Peyer's patch (tissue), 4 donors: ENCODE results near the gene PRR33. TPM values are rescaled to one million over a fixed set of nuclear protein-coding genes. Genes with fewer than 3 reads are reported as not detected.

Experiments used
- DNase-seq, 3 donors: peaks; one replicate each; pipeline ENCODE4 v3.0.0-alpha.2; 2017 to 2019
- H3K27ac ChIP-seq, 4 donors: fragments of 200-600 bp; sonication (generic); one replicate each; pipeline ENCODE4 v1.5.1; 2016 to 2019
- H3K27me3 ChIP-seq, 2 donors: fragments of 200-600 bp; sonication (generic); one replicate each; pipeline ENCODE4 v1.5.1; 2019
- H3K36me3 ChIP-seq, 3 donors: fragments of 200-600 bp; sonication (generic); one replicate each; pipeline ENCODE4 v1.5.1; 2016 to 2019
- H3K4me1 ChIP-seq, 4 donors: fragments of 200-600 bp; sonication (generic); one replicate each; pipeline ENCODE4 v1.5.1; 2016 to 2019
- H3K4me3 ChIP-seq, 4 donors: fragments of 200-600 bp; sonication (generic); 1 replicate in 3 of 4; 2 replicates in 1 of 4; pipeline ENCODE4 v1.5.1; 2016 to 2019; ENCODE audit warnings: mild to moderate bottlenecking in 1 of 4
- H3K9me3 ChIP-seq, 4 donors: fragments of 200-600 bp; sonication (generic); one replicate each; pipeline ENCODE4 v1.5.1; 2016 to 2019; ENCODE audit warnings: mild to moderate bottlenecking in 1 of 4
- CTCF ChIP-seq, 6 experiments: fragments of 450-650 bp in 4 of 6; fragments of 200-600 bp in 2 of 6; sonication (generic) in 1 of 6; IDR thresholded peaks; one replicate each; pipeline ENCODE4 v1.5.1; 2017 to 2019; ENCODE audit warnings: antibody characterized with exemption in 6 of 6, mild to moderate bottlenecking in 3 of 6, moderate library complexity in 1 of 6
- POLR2A ChIP-seq, 2 donors: fragments of 450-650 bp; IDR thresholded peaks; one replicate each; pipeline ENCODE4 v1.5.1; 2017; ENCODE audit warnings: antibody characterized with exemption in 2 of 2, mild to moderate bottlenecking in 2 of 2, moderate library complexity in 2 of 2
- total RNA-seq, 4 donors: library from RNA; depleted of rRNA; stranded (reverse); fragments of >200 nt; gene quantifications; one replicate each; pipeline ENCODE4 v1.1.0, GENCODE V29; 2016

Gene PRR33
- total RNA-seq, 4 donors from 2014 or later, result not detected

- H3K27ac ChIP-seq, result peak overlapping the region in 3 of 4 donors; percentile 8 to 60 (median 42)
- H3K9me3 ChIP-seq, result no peaks in the 10 kb centered on the region
- peaks cover 0 to 51% (median 18%) of the 10 kb centered on the region in 4 donors for H3K4me1 ChIP-seq
- H3K27me3 ChIP-seq, result no peaks in the 10 kb centered on the region
- no peaks in the 10 kb centered on the region for H3K36me3 ChIP-seq
- peak in 1 of 3 donors; percentile 40 for DNase-seq
- H3K4me3 ChIP-seq, result no peak overlapping the region
- TF ChIP-seq CTCF (IDR thresholded peaks at IDR 0.05) (no peak), POLR2A (IDR thresholded peaks at IDR 0.05) (no peak)
Measured at GRCh38 chr11:1872267-1872985, 19.3 kb downstream of the PRR33 start.

GRCh38 chr11:1871531-1871930, 20.2 kb downstream of the PRR33 start:
- H3K27ac ChIP-seq, result peak overlapping the region in 3 of 4 donors; percentile 14 to 65 (median 46)
- no peaks in the 10 kb centered on the region for H3K9me3 ChIP-seq
- TF ChIP-seq CTCF (IDR thresholded peaks at IDR 0.05), result no peak
- TF ChIP-seq POLR2A (IDR thresholded peaks at IDR 0.05), result no peak
- peak overlapping the region in 2 of 4 donors; percentile 17 to 34 for H3K4me3 ChIP-seq
- H3K4me1 ChIP-seq, result peaks cover 0 to 50% (median 14%) of the 10 kb centered on the region in 4 donors
- DNase-seq, result peak in 1 of 3 donors; percentile 44
- H3K27me3 ChIP-seq, result no peaks in the 10 kb centered on the region
- H3K36me3 ChIP-seq, result no peaks in the 10 kb centered on the region

- Histone ChIP-seq H3K4me3 (peak overlapping the region; percentile 10 to 34 (median 16)), H3K27ac (peak overlapping the region in 3 of 4 donors; percentile 14 to 65 (median 46))
- peak in 1 of 3 donors; percentile 53 for DNase-seq
Measured at GRCh38 chr11:1870721-1871466, 20.8 kb downstream of the PRR33 start.

GRCh38 chr11:1870326-1870696, 21.4 kb downstream of the PRR33 start:
- DNase-seq, result no peak
- Histone ChIP-seq H3K4me1 (peaks cover 0 to 43% (median 9%) of the 10 kb centered on the region in 4 donors), H3K9me3 (no peaks in the 10 kb centered on the region), H3K27me3 (no peaks in the 10 kb centered on the region), H3K27ac (peak overlapping the region in 3 of 4 donors; percentile 14 to 65 (median 46)), H3K4me3 (peak overlapping the region in 3 of 4 donors; percentile 10 to 34 (median 14)), H3K36me3 (no peaks in the 10 kb centered on the region)
- TF ChIP-seq CTCF (IDR thresholded peaks at IDR 0.05) (no peak), POLR2A (IDR thresholded peaks at IDR 0.05) (no peak)

More at GRCh38 chr11:1870721-1871466, 20.8 kb downstream of the PRR33 start:
- H3K9me3 ChIP-seq, result no peaks in the 10 kb centered on the region
- no peaks in the 10 kb centered on the region for H3K36me3 ChIP-seq
- TF ChIP-seq POLR2A (IDR thresholded peaks at IDR 0.05) (no peak), CTCF (IDR thresholded peaks at IDR 0.05) (no peak)
- no peaks in the 10 kb centered on the region for H3K27me3 ChIP-seq
- peaks cover 0 to 46% (median 11%) of the 10 kb centered on the region in 4 donors for H3K4me1 ChIP-seq

- peak overlapping the region in 3 of 4 donors; percentile 14 to 65 (median 46) for H3K27ac ChIP-seq
- TF ChIP-seq CTCF (IDR thresholded peaks at IDR 0.05), result peak in 1 of 6 experiments; percentile 7
- no peak for TF ChIP-seq POLR2A (IDR thresholded peaks at IDR 0.05)
- peaks cover 0 to 45% (median 12%) of the 10 kb centered on the region in 4 donors for H3K4me1 ChIP-seq
Measured at GRCh38 chr11:1869427-1870325, 22.0 kb downstream of the PRR33 start.

More at GRCh38 chr11:1869427-1870325, 22.0 kb downstream of the PRR33 start:
- DNase-seq, result no peak
- no peaks in the 10 kb centered on the region for H3K36me3 ChIP-seq
- H3K9me3 ChIP-seq, result no peaks in the 10 kb centered on the region
- no peaks in the 10 kb centered on the region for H3K27me3 ChIP-seq
- peak overlapping the region in 1 of 4 donors; percentile 34 for H3K4me3 ChIP-seq
